ENCODE measurements around the gene TBC1D16.

Gene TBC1D16

GRCh38 chr17:80025796-80026195 lies 9.9 kb downstream of the TBC1D16 start:
- no peak for DNase-seq (ENCODE audit: low spot score)

DNA sequence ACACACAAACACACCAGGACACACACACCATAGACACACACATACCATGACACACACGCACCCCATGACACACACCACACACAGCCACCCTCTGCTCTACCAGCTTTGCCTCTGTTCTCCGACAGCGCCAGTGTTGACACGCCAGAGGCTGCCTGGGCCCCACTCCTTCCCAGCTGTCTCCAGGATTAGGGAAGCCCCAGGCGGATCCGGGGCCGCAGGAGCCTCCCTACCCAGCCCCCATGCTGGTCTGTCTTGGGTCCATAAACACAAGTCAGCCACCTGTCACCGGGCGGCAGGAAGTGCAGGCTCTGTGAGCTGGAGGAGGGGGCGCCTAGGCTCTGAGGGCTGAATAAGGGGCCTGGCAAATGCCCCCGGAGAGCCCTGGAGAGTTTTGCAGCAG lies 10.5 kb downstream of the TBC1D16 start:
- DNase-seq (ENCODE audit: low spot score) = no peak

- DNase-seq (ENCODE audit: low spot score) = no peak
Observed at GRCh38 chr17:80024206-80024972, 11.3 kb downstream of the TBC1D16 start.

DNA sequence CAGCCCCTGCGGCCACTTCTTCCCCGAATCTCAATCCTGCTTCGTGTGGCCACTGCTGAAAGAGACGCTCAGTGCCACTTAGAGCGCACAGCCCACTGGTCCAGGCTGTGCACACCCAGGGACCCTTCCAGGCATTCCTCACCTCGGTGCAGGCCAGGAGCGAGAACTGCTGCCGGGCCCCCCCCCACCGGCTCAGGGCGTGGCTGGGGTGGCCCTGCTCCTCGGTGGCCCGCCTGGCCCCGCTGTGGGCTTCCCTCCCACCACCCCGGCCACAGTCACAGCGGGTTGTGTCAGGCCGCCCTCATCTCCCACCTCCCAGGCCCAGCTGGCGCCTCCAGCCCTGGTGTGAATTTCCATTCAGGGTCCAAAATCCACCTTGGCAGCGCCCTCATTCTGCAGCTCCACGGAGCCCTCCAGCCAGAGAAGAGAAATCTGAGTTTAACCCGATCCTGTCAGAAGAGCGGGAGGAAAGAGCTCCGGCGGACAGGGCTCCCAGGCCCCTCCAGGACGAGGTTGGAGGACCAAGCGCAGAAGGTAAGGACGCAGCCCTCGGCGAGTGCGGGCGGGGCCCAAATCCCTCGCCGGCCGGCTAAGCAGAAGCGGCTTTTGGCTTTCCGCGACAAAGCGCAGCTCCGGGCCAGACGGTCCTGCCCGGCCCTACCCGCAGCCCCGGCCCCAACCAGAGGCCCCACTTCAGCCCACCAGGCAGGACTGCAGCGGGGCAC lies 12.0 kb downstream of the TBC1D16 start:
- no peak for DNase-seq (ENCODE audit: low spot score)

DNA sequence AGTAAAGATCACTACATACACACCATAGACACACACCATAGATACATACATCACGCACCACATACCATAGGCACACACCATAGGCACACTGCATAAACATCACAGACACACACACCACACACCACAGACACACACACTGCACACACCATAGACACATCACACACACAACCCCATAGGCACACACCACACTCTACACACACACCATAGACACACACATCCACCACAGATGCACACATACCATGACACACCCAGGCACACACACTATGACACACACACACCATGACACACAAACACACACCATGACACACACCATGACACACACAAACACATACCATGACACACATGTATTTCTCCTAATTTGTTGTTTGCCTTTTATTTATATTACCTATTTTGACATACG lies 14.1 kb downstream of the TBC1D16 start:
- no peak for DNase-seq (ENCODE audit: low spot score)

DNA sequence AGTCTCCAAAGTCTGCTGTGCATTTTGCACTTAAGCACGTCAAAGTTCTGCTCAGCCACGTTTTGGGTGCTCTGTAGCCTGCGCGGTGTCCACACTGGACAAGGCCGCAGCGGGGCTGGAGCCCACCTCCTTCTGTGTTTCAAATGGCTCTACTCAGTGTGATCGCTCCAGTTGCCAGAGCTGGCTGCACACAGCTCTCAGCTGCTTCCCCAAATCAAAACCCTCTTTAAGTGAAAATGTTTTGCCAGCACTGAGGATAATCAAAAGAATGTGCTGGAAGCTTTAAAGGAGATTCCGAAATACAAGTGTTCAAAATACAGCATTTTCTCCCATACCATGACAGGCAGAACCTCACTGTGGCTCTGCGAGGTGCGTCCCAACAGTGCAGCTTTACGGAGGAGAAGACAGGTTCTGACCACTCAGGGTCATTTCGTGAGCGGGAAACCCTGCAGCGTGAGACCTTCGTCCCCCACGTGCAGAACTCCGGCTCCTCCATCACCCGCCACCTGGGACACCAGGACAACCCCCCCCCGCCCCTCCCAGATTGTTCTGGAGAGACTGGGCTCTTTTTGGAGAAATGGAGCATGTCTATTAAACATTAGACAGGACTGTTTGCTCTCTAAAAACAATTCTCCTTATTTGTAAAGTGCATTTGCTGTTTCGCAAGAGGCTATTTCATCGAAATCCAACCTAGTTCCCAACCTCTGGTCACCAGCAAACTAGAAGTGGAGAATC lies 16.6 kb downstream of the TBC1D16 start:
- DNase-seq (ENCODE audit: low spot score) = peak; percentile 52

GRCh38 chr17:80017226-80018010 lies 18.3 kb downstream of the TBC1D16 start:
- DNase-seq (ENCODE audit: low spot score) = no peak

DNA sequence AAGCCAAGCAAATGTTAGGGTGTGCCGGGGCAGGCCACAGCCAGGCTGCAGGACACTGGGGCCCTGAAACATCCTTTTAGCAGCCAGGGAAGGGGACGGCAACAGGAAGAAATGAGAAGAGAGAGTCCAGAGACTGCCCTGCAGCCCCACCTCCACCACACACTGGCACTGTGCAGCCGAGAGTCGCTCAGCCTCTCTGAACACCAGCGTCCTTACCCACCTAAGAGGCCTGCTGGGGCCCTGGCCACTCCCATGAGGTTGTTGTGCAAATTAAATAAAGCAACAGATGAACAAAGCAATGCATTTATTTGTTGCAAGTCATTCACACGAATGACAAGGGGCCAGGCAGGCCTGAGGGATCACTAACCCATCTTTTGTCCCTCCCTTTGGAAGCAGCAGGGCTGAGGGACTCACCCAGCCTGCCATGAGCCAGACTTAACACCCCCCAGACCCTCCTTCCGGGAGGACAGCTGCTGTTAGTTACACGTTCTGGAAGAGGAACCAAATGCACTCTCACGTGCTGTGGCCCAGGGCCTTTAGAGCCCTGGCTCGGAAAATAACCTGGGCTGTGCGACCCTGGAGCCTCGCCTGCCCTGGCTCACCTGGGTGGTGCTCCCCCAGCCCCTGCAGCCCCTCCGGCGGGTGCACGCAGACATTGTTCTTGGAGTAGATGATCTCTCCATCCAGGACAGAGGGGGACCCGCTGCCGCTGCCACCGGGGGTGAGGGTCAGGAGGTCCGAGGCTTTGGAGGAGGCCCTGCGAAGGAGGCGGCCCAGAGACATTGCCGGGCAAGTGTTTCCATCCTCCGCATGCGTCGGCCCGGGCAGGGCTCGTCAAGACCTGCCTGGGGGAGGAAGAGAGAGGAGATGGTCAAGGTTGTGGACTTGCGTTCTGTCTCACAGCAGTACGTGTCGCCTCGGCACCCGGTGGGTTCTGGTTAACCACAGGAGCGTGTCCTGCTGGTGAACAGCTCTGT lies 22.6 kb downstream of the TBC1D16 start:
- no peak for DNase-seq (ENCODE audit: low spot score)

- no peak for DNase-seq (ENCODE audit: low spot score)
Observed at GRCh38 chr17:80011989-80012555, 23.6 kb downstream of the TBC1D16 start.

GRCh38 chr17:80010283-80010858 lies 25.3 kb downstream of the TBC1D16 start:
- no peak for DNase-seq (ENCODE audit: low spot score)

DNA sequence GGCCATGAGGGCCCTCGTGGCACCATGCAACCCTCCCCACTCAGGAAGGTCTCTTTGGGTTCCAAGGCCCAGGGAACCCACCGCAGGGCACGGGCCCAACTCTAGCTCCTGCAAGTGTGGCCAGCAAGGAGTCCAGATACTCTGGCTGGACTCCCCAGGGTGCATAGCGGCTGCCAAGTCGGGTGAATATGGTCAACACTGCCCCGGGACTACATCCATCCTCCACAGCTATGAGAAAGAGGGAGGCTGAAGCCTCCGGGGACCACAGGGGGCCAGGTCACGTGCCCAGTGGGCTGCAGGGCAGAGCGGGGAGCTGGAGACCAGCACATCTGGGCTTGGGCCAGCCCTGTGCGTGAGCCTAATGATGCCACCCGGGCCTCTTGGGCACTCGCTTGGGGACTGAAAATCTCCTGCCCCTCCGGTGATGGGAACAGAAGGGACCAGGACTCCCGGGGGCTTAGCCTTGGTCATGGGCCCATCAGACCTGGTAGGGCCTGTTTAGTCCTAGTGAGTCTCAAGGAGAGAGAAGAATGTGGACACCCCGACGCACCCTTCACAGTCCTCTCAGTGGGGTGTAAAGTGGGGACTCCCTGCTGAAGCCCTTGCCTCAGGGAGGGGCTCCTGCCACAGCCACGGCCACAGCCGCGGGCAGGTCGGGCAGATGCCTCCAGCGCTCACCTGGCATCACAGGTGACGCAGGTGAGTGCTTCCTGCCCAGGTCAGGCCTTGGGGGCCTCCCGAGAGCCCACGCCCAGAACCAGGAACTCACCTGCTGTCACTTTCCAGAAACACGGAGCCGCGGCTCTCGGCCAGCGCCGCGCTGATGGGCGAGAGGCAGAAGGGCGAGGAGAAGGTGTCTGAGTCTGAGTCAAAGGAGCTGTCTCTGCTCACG lies 26.0 kb downstream of the TBC1D16 start:
- DNase-seq (ENCODE audit: low spot score) = no peak

DNA sequence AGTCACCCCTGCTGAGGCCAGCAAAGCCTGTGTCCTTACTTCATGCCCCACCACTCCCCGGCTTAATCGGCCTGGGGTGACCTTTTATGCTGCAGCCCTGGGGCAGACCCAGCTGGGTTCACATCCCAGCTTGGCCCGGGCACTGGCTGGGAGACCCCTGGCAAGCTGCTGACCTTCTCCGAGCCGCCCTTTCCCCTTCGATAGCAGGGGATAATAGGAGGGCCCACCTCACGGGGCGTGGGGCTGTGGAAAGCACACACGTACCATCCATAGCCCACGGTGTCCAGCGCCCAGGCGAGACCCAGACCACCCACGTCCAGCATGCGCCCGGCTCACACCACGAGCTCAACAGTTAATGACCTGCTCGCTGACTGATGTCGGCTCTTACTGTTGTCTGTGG lies 26.8 kb downstream of the TBC1D16 start:
- DNase-seq (ENCODE audit: low spot score) = no peak

- DNase-seq (ENCODE audit: low spot score) = peak; percentile 95
Observed at GRCh38 chr17:80008383-80008840, 27.3 kb downstream of the TBC1D16 start.

GRCh38 chr17:80007939-80008338 lies 27.7 kb downstream of the TBC1D16 start:
- no peak for DNase-seq (ENCODE audit: low spot score)

GRCh38 chr17:80006811-80007752 lies 28.6 kb downstream of the TBC1D16 start:
- no peak for DNase-seq (ENCODE audit: low spot score)

GRCh38 chr17:80006339-80006720 lies 29.3 kb downstream of the TBC1D16 start:
- no peak for DNase-seq (ENCODE audit: low spot score)

DNA sequence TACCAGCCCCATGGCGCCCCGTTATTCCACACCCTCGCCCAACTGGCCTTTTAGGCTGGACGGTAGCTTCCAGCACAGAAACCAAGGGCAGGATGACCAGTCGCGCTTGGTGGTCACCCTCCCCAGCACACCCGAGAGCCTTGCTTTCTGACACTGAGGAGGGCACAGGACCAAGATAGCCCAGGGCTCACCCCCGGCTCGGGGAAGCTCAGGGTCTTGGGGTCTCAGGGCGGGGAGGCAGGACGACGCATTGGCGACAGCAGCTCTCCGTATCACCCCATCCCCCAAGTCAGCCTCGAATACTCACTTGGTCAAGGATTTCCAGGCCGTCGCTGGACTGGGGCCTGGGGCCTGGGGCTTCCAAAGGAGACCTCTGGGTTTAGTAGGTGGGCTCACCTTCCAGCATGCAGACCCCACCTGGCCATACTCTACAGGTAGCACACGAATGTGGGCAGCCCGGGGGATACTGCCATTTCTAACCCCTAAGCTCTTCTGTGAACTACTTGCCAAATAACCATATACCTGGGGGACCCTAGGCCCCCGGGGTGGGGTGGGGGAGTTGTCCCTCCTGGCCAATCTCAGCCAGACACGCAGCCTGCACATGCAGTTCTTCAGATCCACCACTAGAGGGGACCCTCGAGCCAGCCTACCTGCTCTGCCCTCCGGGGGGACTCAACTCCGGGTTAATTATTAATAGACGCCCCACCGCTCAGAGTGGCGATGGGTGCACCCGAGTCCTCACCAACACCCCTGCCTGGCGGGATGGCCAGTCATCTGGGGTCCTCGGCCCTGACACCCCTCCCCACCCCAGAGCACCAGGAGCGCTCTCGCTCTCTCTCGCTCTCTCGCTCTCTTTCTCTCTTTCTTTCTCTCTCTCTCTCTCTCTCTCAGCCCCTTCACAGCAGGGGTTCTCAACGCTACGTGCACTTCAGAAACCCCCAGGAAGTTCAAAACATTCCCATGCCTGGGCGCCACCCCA lies 30.0 kb downstream of the TBC1D16 start:
- DNase-seq (ENCODE audit: low spot score) = peak; percentile 90

Measured in GM03348 (cell line).